ENCODE results near the gene ANKRD23. TPM values are rescaled to one million over a fixed set of nuclear protein-coding genes. Genes with fewer than 3 reads are reported as not detected.
"Not testable (repeated sequence)": the region's sequence is repeated elsewhere in the genome, so short reads cannot be mapped to it uniquely, and the experiment has no call there.

The ANKRD23 gene
- total RNA-seq, 1 donor from 2014 or later: 1.9 TPM

- no peaks in the 10 kb centered on the region for H3K9me3 Mint-ChIP-seq (ENCODE audit: low read depth)
- no peak overlapping the region for H3K27ac Mint-ChIP-seq (ENCODE audit: unreplicated experiment)
- H3K4me1 Mint-ChIP-seq (ENCODE audit: low read depth): peaks cover 18% of the 10 kb centered on the region
- TF ChIP-seq, protein P1, sequence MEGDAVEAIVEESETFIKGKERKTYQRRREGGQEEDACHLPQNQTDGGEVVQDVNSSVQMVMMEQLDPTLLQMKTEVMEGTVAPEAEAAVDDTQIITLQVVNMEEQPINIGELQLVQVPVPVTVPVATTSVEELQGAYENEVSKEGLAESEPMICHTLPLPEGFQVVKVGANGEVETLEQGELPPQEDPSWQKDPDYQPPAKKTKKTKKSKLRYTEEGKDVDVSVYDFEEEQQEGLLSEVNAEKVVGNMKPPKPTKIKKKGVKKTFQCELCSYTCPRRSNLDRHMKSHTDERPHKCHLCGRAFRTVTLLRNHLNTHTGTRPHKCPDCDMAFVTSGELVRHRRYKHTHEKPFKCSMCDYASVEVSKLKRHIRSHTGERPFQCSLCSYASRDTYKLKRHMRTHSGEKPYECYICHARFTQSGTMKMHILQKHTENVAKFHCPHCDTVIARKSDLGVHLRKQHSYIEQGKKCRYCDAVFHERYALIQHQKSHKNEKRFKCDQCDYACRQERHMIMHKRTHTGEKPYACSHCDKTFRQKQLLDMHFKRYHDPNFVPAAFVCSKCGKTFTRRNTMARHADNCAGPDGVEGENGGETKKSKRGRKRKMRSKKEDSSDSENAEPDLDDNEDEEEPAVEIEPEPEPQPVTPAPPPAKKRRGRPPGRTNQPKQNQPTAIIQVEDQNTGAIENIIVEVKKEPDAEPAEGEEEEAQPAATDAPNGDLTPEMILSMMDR (IDR thresholded peaks at IDR 0.05): no peak
- no peak overlapping the region for H3K4me3 Mint-ChIP-seq (ENCODE audit: unreplicated experiment)
- H3K36me3 Mint-ChIP-seq (ENCODE audit: low read depth): peaks cover 19% of the 10 kb centered on the region
- no peaks in the 10 kb centered on the region for H3K27me3 Mint-ChIP-seq (ENCODE audit: low read depth)
- no peak for DNase-seq (ENCODE audit: low spot score)
Measured at GRCh38 chr2:96865654-96866053, 21.8 kb upstream of the ANKRD23 start.

- Mint-ChIP-seq H3K27me3 (ENCODE audit: low read depth) (no peaks in the 10 kb centered on the region), H3K4me3 (ENCODE audit: unreplicated experiment) (no peak overlapping the region), H3K36me3 (ENCODE audit: low read depth) (peaks cover 24% of the 10 kb centered on the region), H3K9me3 (ENCODE audit: low read depth) (no peaks in the 10 kb centered on the region), H3K27ac (ENCODE audit: unreplicated experiment) (no peak overlapping the region), H3K4me1 (ENCODE audit: low read depth) (peaks cover 26% of the 10 kb centered on the region)
- DNase-seq (ENCODE audit: low spot score): no peak
- TF ChIP-seq, protein P1 (IDR thresholded peaks at IDR 0.05): no peak
Measured at GRCh38 chr2:96864343-96865091, 20.7 kb upstream of the ANKRD23 start.

- no peaks in the 10 kb centered on the region for H3K9me3 Mint-ChIP-seq (ENCODE audit: low read depth)
- H3K4me3 Mint-ChIP-seq (ENCODE audit: unreplicated experiment): no peak overlapping the region
- H3K4me1 Mint-ChIP-seq (ENCODE audit: low read depth): peaks cover 34% of the 10 kb centered on the region
- no peaks in the 10 kb centered on the region for H3K27me3 Mint-ChIP-seq (ENCODE audit: low read depth)
- no peak overlapping the region for H3K27ac Mint-ChIP-seq (ENCODE audit: unreplicated experiment)
- TF ChIP-seq, protein P1 (IDR thresholded peaks at IDR 0.05): no peak
- peaks cover 24% of the 10 kb centered on the region for H3K36me3 Mint-ChIP-seq (ENCODE audit: low read depth)
- no peak for DNase-seq (ENCODE audit: low spot score)
Measured at GRCh38 chr2:96863575-96864342, 19.9 kb upstream of the ANKRD23 start.

GRCh38 chr2:96863056-96863455, 19.2 kb upstream of the ANKRD23 start:
- DNase-seq (ENCODE audit: low spot score); H3K27me3 Mint-ChIP-seq (ENCODE audit: low read depth); H3K27ac Mint-ChIP-seq (ENCODE audit: unreplicated experiment); H3K9me3 Mint-ChIP-seq (ENCODE audit: low read depth); H3K4me3 Mint-ChIP-seq (ENCODE audit: unreplicated experiment): not testable (repeated sequence)
- H3K36me3 Mint-ChIP-seq (ENCODE audit: low read depth): peaks cover 24% of the 10 kb centered on the region
- H3K4me1 Mint-ChIP-seq (ENCODE audit: low read depth): peaks cover 36% of the 10 kb centered on the region

GRCh38 chr2:96861074-96861473, 17.3 kb upstream of the ANKRD23 start:
- peaks cover 32% of the 10 kb centered on the region for H3K4me1 Mint-ChIP-seq (ENCODE audit: low read depth)
- H3K4me3 Mint-ChIP-seq (ENCODE audit: unreplicated experiment): no peak overlapping the region
- DNase-seq (ENCODE audit: low spot score): no peak
- H3K36me3 Mint-ChIP-seq (ENCODE audit: low read depth): peaks cover 21% of the 10 kb centered on the region
- TF ChIP-seq, protein P1 (IDR thresholded peaks at IDR 0.05): no peak
- no peaks in the 10 kb centered on the region for H3K27me3 Mint-ChIP-seq (ENCODE audit: low read depth)
- H3K27ac Mint-ChIP-seq (ENCODE audit: unreplicated experiment): no peak overlapping the region
- no peaks in the 10 kb centered on the region for H3K9me3 Mint-ChIP-seq (ENCODE audit: low read depth)

All from chondrocyte (in vitro differentiated cells).